SHP77 (cell line): ENCODE data around the gene IL2RA.
"Not testable (repeated sequence)": the region's sequence is repeated elsewhere in the genome, so short reads cannot be mapped to it uniquely, and the experiment has no call there.

Source experiments
- DNase-seq, 2 experiments: peaks; one replicate each; lab custom pipeline; 2025; lab: John Stamatoyannopoulos, UW

The IL2RA gene

GRCh38 chr10:5983774-5984173, 78.4 kb downstream of the IL2RA start:
- DNase-seq = no peak

- no peak for DNase-seq
Observed at GRCh38 chr10:5981529-5981928, 80.6 kb downstream of the IL2RA start.

- DNase-seq = no peak
Observed at GRCh38 chr10:5978230-5978489, 84.0 kb downstream of the IL2RA start.

GRCh38 chr10:5977471-5978229, 84.5 kb downstream of the IL2RA start, which contains the start of gene IL15RA:
IL15RA (minus strand) TSS chr10:5977543; CDS start chr10:5977492, 51 bp downstream.
- DNase-seq = no peak

GRCh38 chr10:5976512-5977470, 85.4 kb downstream of the IL2RA start:
- DNase-seq = no peak

- DNase-seq = no peak
Observed at GRCh38 chr10:5975641-5976473, 86.3 kb downstream of the IL2RA start.

GRCh38 chr10:5973069-5973468, 89.1 kb downstream of the IL2RA start:
- no peak for DNase-seq

GRCh38 chr10:5971886-5972285, 90.3 kb downstream of the IL2RA start:
- DNase-seq = no peak

GRCh38 chr10:5971315-5971832, 90.8 kb downstream of the IL2RA start:
- no peak for DNase-seq

GRCh38 chr10:5970527-5970926, 91.6 kb downstream of the IL2RA start:
- DNase-seq = no peak

- no peak for DNase-seq
Observed at GRCh38 chr10:5970066-5970465, 92.1 kb downstream of the IL2RA start.

GRCh38 chr10:5968681-5969453, 93.3 kb downstream of the IL2RA start:
- no peak for DNase-seq

GRCh38 chr10:5968037-5968680, 94.0 kb downstream of the IL2RA start:
- DNase-seq = no peak

GRCh38 chr10:5965266-5965665, 96.9 kb downstream of the IL2RA start:
- DNase-seq = no peak

GRCh38 chr10:5964736-5965135, 97.4 kb downstream of the IL2RA start:
- no peak for DNase-seq

GRCh38 chr10:5963591-5963990, 98.6 kb downstream of the IL2RA start:
- DNase-seq = no peak

GRCh38 chr10:5963071-5963470, 99.1 kb downstream of the IL2RA start:
- DNase-seq = no peak

GRCh38 chr10:5962358-5962940, 99.7 kb downstream of the IL2RA start:
- not testable (repeated sequence) for DNase-seq

GRCh38 chr10:5961405-5962100, 100.6 kb downstream of the IL2RA start:
- DNase-seq = no peak

GRCh38 chr10:5960973-5961275, 101.2 kb downstream of the IL2RA start:
- not testable (repeated sequence) for DNase-seq
